H9 (cell line): ENCODE data around the gene ADA. TPM values are rescaled to one million over a fixed set of nuclear protein-coding genes. Genes with fewer than 3 reads are reported as not detected.

ENCODE experiments used
- DNase-seq: peaks from one replicate; pipeline ENCODE4 v3.0.0-alpha.2; 2017
- H2AFZ ChIP-seq: one replicate; pipeline ENCODE4 v1.6.1; 2013; ENCODE audit warnings: mild to moderate bottlenecking, low read length, control low read depth, moderate library complexity
- H2AK5ac ChIP-seq: 2 replicates; pipeline ENCODE4 v1.6.1; 2013; ENCODE audit warnings: low read length, control low read depth, mixed read lengths; ENCODE audit not compliant: insufficient read length
- H2BK120ac ChIP-seq: one replicate; pipeline ENCODE4 v1.6.1; 2013; ENCODE audit warnings: low read depth, mild to moderate bottlenecking, low read length, control low read depth, inconsistent platforms; ENCODE audit not compliant: poor library complexity, severe bottlenecking
- H2BK12ac ChIP-seq: 2 replicates; pipeline ENCODE4 v1.6.1; 2013; ENCODE audit warnings: low read length, control low read depth, mixed read lengths, low read depth; ENCODE audit not compliant: insufficient read length
- H2BK15ac ChIP-seq: 2 replicates; pipeline ENCODE4 v1.6.1; 2013; ENCODE audit warnings: low read depth, low read length, control low read depth
- H2BK20ac ChIP-seq: one replicate; pipeline ENCODE4 v1.6.1; 2013; ENCODE audit warnings: low read depth, mild to moderate bottlenecking, low read length, control low read depth, inconsistent platforms; ENCODE audit not compliant: poor library complexity, severe bottlenecking
- H2BK5ac ChIP-seq: 2 replicates; pipeline ENCODE4 v1.6.1; 2013; ENCODE audit warnings: low read length, control low read depth, mixed read lengths; ENCODE audit not compliant: insufficient read length
- H3K14ac ChIP-seq: 2 replicates; pipeline ENCODE4 v1.6.1; 2013; ENCODE audit warnings: low read length, control low read depth; ENCODE audit not compliant: insufficient read depth
- H3K18ac ChIP-seq: 2 replicates; pipeline ENCODE4 v1.6.1; 2013; ENCODE audit warnings: low read depth, mild to moderate bottlenecking, mixed read lengths, low read length, control low read depth; ENCODE audit not compliant: insufficient read length
- H3K23ac ChIP-seq: 2 replicates; pipeline ENCODE4 v1.6.1; 2013; ENCODE audit warnings: low read length, control low read depth, mixed read lengths, low read depth; ENCODE audit not compliant: insufficient read length
- H3K23me2 ChIP-seq: 2 replicates; pipeline ENCODE4 v1.6.1; 2013; ENCODE audit warnings: low read depth, mild to moderate bottlenecking, mixed read lengths, low read length, control low read depth; ENCODE audit not compliant: insufficient read length, poor library complexity, severe bottlenecking
- H3K27ac ChIP-seq: 2 replicates; pipeline ENCODE4 v1.5.1; 2013; ENCODE audit warnings: low read length, control low read depth, mixed read lengths, low read depth; ENCODE audit not compliant: insufficient read length
- H3K27me3 ChIP-seq: 2 replicates; pipeline ENCODE4 v1.6.1; 2013; ENCODE audit warnings: low read length, control low read depth, inconsistent platforms; ENCODE audit not compliant: insufficient read depth
- H3K4ac ChIP-seq: 2 replicates; pipeline ENCODE4 v1.6.1; 2013; ENCODE audit warnings: low read depth, mild to moderate bottlenecking, control low read depth, inconsistent platforms, low read length, moderate library complexity
- H3K4me1 ChIP-seq: 2 replicates; pipeline ENCODE4 v1.6.1; 2013; ENCODE audit warnings: low read length, control low read depth, inconsistent platforms; ENCODE audit not compliant: insufficient read depth
- H3K4me2 ChIP-seq: 2 replicates; pipeline ENCODE4 v1.6.1; 2013; ENCODE audit warnings: low read length, control low read depth, mixed read lengths; ENCODE audit not compliant: insufficient read length, insufficient read depth
- H3K56ac ChIP-seq: 2 replicates; pipeline ENCODE4 v1.6.1; 2013; ENCODE audit warnings: low read depth, mild to moderate bottlenecking, mixed read lengths, low read length, control low read depth; ENCODE audit not compliant: insufficient read length
- H3K79me1 ChIP-seq: 2 replicates; pipeline ENCODE4 v1.6.1; 2013; ENCODE audit warnings: low read depth, mild to moderate bottlenecking, moderate library complexity, low read length, control low read depth, inconsistent platforms; ENCODE audit not compliant: insufficient read depth, poor library complexity, severe bottlenecking
- H3K79me2 ChIP-seq: 2 replicates; pipeline ENCODE4 v1.6.1; 2013; ENCODE audit warnings: low read length, control low read depth, inconsistent platforms; ENCODE audit not compliant: insufficient read depth
- H3K9ac ChIP-seq: 2 replicates; pipeline ENCODE4 v1.6.1; 2013; ENCODE audit warnings: low read length, control low read depth, mixed read lengths; ENCODE audit not compliant: insufficient read length; ENCODE audit errors: extremely low read depth
- H3K9me3 ChIP-seq: one replicate; pipeline ENCODE4 v1.6.1; 2013; ENCODE audit warnings: low read depth, low read length, inconsistent platforms; ENCODE audit not compliant: control insufficient read depth
- H3T11ph ChIP-seq: one replicate; pipeline ENCODE4 v1.6.1; 2013; ENCODE audit warnings: mild to moderate bottlenecking, low read length, control low read depth, inconsistent platforms
- H4K20me1 ChIP-seq: one replicate; pipeline ENCODE4 v1.6.1; 2013; ENCODE audit not compliant: control insufficient read depth, insufficient read length, insufficient read depth
- H4K5ac ChIP-seq: 2 replicates; pipeline ENCODE4 v1.6.1; 2013; ENCODE audit warnings: low read depth, mild to moderate bottlenecking, mixed read lengths, low read length, control low read depth; ENCODE audit not compliant: insufficient read length
- H4K8ac ChIP-seq: replicated peaks from 2 replicates; pipeline ENCODE4 v1.6.1; 2013; ENCODE audit warnings: low read length, control low read depth, mixed read lengths, low read depth; ENCODE audit not compliant: insufficient read length
- H4K91ac ChIP-seq: 2 replicates; pipeline ENCODE4 v1.6.1; 2013; ENCODE audit warnings: low read depth, mild to moderate bottlenecking, moderate library complexity, mixed read lengths, low read length, control low read depth; ENCODE audit not compliant: insufficient read length
- H3K27ac Mint-ChIP-seq, 3 experiments: 2 replicates in 2 of 3; 3 replicates in 1 of 3; pipeline ENCODE4 v1.8.0; 2020 to 2021; ENCODE audit warnings: mixed read lengths in 3 of 3, mild to moderate bottlenecking in 1 of 3, moderate library complexity in 1 of 3
- H3K27me3 Mint-ChIP-seq: 2 replicates; pipeline ENCODE4 v1.8.0; 2021; ENCODE audit warnings: low read depth, mild to moderate bottlenecking, moderate library complexity, mixed read lengths
- H3K36me3 Mint-ChIP-seq, 3 experiments: 2 replicates in 2 of 3; 3 replicates in 1 of 3; pipeline ENCODE4 v1.8.0; 2020 to 2021; ENCODE audit warnings: low read depth in 3 of 3, mixed read lengths in 3 of 3; ENCODE audit not compliant: insufficient read depth in 1 of 3
- H3K4me1 Mint-ChIP-seq, 2 experiments: 2 replicates each; pipeline ENCODE4 v1.8.0; 2020; ENCODE audit warnings: mixed read lengths in 2 of 2
- H3K4me3 Mint-ChIP-seq, 2 experiments: 2 replicates in 1 of 2; 3 replicates in 1 of 2; pipeline ENCODE4 v1.8.0; 2020 to 2021; ENCODE audit warnings: mild to moderate bottlenecking in 2 of 2, mixed read lengths in 2 of 2, moderate library complexity in 1 of 2
- H3K9me3 Mint-ChIP-seq, 2 experiments: 2 replicates in 1 of 2; 3 replicates in 1 of 2; pipeline ENCODE4 v1.8.0; 2020; ENCODE audit warnings: mild to moderate bottlenecking in 2 of 2, mixed read lengths in 2 of 2, moderate library complexity in 1 of 2
- WGBS: extraction: QIAGEN DNeasy Blood & Tissue Kit; methylation state at CpG from one replicate; pipeline ENCODE4 v1.1.7; 2013; ENCODE audit warnings: missing lambda C conversion rate, low lambda C conversion rate, mixed read lengths; ENCODE audit not compliant: insufficient read length; ENCODE audit errors: extremely low coverage; 5-methylcytosine and 5-hydroxymethylcytosine counted together
- total RNA-seq: library from RNA; stranded (reverse); gene quantifications from 2 replicates; pipeline ENCODE4 v1.2.1, GENCODE V29; 2021
- TF ChIP-seq, protein P1 (sequence below): fragments of 200-600 bp; sonication (generic); conservative IDR thresholded peaks from 3 replicates; pipeline ENCODE4 v1.8.0; 2021; ENCODE audit warnings: antibody characterized with exemption, mild to moderate bottlenecking

The ADA gene
- total RNA-seq, 1 experiment from 2014 or later = 22.0 TPM

DNA sequence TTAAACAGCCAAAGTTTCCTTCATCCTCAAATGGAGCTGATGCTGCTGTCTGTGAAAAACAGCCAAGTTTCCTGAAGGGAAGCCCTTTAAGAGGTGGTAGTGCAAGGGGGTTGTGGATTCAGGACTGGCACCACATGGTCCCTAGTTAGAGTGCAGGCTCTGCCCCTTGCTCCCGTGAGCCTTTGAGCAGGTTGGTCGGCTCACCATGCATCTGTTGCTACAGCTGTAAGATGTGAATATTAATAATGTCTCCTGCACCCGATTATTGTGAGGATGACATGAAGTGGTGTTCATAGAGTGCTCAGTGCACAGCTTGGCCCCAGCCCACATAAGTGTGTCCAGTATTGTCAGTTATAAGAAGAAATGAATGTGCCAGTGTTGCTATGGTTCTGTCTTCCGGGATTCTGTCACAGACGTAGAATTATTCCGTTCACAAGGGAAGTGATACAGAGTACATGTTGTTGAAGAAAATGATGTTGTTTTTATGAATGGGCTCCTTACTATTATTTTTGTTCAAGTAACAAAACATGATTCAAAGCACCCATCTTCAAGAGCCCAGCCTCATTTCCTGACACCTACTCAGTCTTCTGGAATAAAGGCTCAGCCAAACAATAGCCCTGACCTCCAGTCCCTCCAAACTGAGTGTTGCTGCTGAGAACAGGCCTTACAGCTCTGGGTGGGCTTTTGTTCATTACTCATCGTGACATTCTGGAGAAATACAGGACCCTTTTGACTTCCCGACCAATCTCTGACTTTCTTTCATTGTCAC is 72.0 kb downstream of the ADA start:
- no peak overlapping the region for H4K8ac ChIP-seq
- Mint-ChIP-seq H3K4me1 (peaks cover 16 to 24% of the 10 kb centered on the region in 2 experiments), H3K27me3 (no peaks in the 10 kb centered on the region), H3K27ac (no peak overlapping the region; a peak in 1 of 7 replicates), H3K36me3 (peaks cover 0 to 4% (median 2%) of the 10 kb centered on the region in 3 experiments; a peak in 2 of 7 replicates), H3K9me3 (no peaks in the 10 kb centered on the region), H3K4me3 (no peak overlapping the region)
- no peaks in the 10 kb centered on the region for H4K20me1 ChIP-seq
- no peak overlapping the region for H2BK12ac ChIP-seq
- H3K9ac ChIP-seq = no peak overlapping the region
- no peaks in the 10 kb centered on the region for H3K79me2 ChIP-seq
- no peaks in the 10 kb centered on the region for H3K9me3 ChIP-seq
- no peak overlapping the region for H4K91ac ChIP-seq
- no peaks in the 10 kb centered on the region for H3K23me2 ChIP-seq
- H2BK15ac ChIP-seq = no peak overlapping the region
- no peak overlapping the region for H3K4ac ChIP-seq
- H3K4me2 ChIP-seq = no peak overlapping the region
- WGBS = no CpG with 5 or more reads among the region's 8 CpGs
- no peak overlapping the region for H3K23ac ChIP-seq
- DNase-seq = no peak
- no peak overlapping the region for H2AFZ ChIP-seq
- no peak overlapping the region for H4K5ac ChIP-seq
- H3K56ac ChIP-seq = no peak overlapping the region
- H2AK5ac ChIP-seq = no peak overlapping the region
- H3K18ac ChIP-seq = no peak overlapping the region
- no peak overlapping the region for H3K14ac ChIP-seq
- H2BK5ac ChIP-seq = no peak overlapping the region
- H2BK120ac ChIP-seq = no peak overlapping the region
- 0 out of 2 replicates have a peak, but pooled peaks cover 2% of the 10 kb centered on the region for H3K4me1 ChIP-seq
- no peaks in the 10 kb centered on the region for H3K27me3 ChIP-seq
- no peak overlapping the region for H3K27ac ChIP-seq
- no peaks in the 10 kb centered on the region for H3K79me1 ChIP-seq
- no peak overlapping the region for H3T11ph ChIP-seq
- H2BK20ac ChIP-seq = no peak overlapping the region
- TF ChIP-seq, protein P1, sequence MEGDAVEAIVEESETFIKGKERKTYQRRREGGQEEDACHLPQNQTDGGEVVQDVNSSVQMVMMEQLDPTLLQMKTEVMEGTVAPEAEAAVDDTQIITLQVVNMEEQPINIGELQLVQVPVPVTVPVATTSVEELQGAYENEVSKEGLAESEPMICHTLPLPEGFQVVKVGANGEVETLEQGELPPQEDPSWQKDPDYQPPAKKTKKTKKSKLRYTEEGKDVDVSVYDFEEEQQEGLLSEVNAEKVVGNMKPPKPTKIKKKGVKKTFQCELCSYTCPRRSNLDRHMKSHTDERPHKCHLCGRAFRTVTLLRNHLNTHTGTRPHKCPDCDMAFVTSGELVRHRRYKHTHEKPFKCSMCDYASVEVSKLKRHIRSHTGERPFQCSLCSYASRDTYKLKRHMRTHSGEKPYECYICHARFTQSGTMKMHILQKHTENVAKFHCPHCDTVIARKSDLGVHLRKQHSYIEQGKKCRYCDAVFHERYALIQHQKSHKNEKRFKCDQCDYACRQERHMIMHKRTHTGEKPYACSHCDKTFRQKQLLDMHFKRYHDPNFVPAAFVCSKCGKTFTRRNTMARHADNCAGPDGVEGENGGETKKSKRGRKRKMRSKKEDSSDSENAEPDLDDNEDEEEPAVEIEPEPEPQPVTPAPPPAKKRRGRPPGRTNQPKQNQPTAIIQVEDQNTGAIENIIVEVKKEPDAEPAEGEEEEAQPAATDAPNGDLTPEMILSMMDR = no peak
